Right ventricle myocardium superior (tissue), 1 donor: Measurements from ENCODE around the gene ZFX. TPM values are rescaled to one million over a fixed set of nuclear protein-coding genes. Genes with fewer than 3 reads are reported as not detected.
A peak's percentile ranks its signal among the peaks of the same experiment; 100 is the strongest.
"Not testable (repeated sequence)": the region's sequence is repeated elsewhere in the genome, so short reads cannot be mapped to it uniquely, and the experiment has no call there.

Source experiments
- ATAC-seq: fragments of 200-7000 bp; cut with Tn5 transposase; one replicate; pipeline ENCODE4 v1.9.1; 2020; ENCODE audit warnings: mild to moderate bottlenecking; ENCODE audit not compliant: poor library complexity
- DNase-seq: peaks from one replicate; pipeline ENCODE4 v3.0.0-alpha.2; 2020
- intact Hi-C: fragments of 100-400 bp; cut with DNase I; formaldehyde crosslinking; loops from one replicate; pipeline ENCODE4 v1.11.2; 2022
- long read RNA-seq: library from polyadenylated mRNA; unstranded; transcript quantifications from one replicate; pipeline ENCODE4 v2.0.0, GENCODE V29; 2021
- total RNA-seq: library from RNA; stranded (reverse); fragmentation: NEBNext Ultra II Directional; extraction: Animal tissue kit (Norgen Biotek cat#: 25700); gene quantifications from one replicate; pipeline ENCODE4 v1.2.1, GENCODE V29; 2021
- donor health status: DM: no; HTN: yes; CAD: no; lungs with severe emphysema.

ZFX gene
- total RNA-seq, result 32.9 TPM
- long read RNA-seq, full-length matches to known transcripts, result 2 of 11 reads
- long read RNA-seq, partial matches to known transcripts, result 0 of 11 reads
- long read RNA-seq, other reads (novel, unspliced or antisense), result 9 of 11 reads

GRCh38 chrX:24149351-24150050 lies at the start of gene ZFX:
TSS of gene ZFX (plus strand) at chrX:24149729. CDS start at chrX:24172743, 23,014 bp downstream.
- peak; percentile 64 for ATAC-seq
- DNase-seq, result peak; percentile 79
- intact Hi-C loops, result loop anchor here (5.0 kb wide), 1 partner anchor 242 kb away; the partner anchor contains the start of genes APOO and CXorf58

- intact Hi-C loops, result no loop called here
- DNase-seq (no peak), ATAC-seq (no peak)
These were observed 48.8 kb upstream of the ZFX start for GRCh38 chrX:24100713-24101112.

- DNase-seq (no peak), ATAC-seq (no peak)
- intact Hi-C loops, result no loop called here
These were observed 39.5 kb upstream of the ZFX start for GRCh38 chrX:24110069-24110468.

GRCh38 chrX:24113181-24113580 lies 36.3 kb upstream of the ZFX start:
- intact Hi-C loops, result no loop called here
- no peak for DNase-seq
- no peak for ATAC-seq

- DNase-seq (no peak), ATAC-seq (peak; percentile 65)
- intact Hi-C loops, result no loop called here
These were observed 32.3 kb upstream of the ZFX start for GRCh38 chrX:24117258-24117657.

GRCh38 chrX:24124244-24124799 lies 25.2 kb upstream of the ZFX start:
- intact Hi-C loops, result no loop called here
- DNase-seq (no peak), ATAC-seq (no peak)

GRCh38 chrX:24125028-24125612 lies 24.4 kb upstream of the ZFX start:
- ATAC-seq, result no peak
- intact Hi-C loops, result no loop called here

GRCh38 chrX:24131476-24131875 lies 18.1 kb upstream of the ZFX start:
- no peak for ATAC-seq
- no peak for DNase-seq
- intact Hi-C loops, result no loop called here

More at GRCh38 chrX:24125028-24125612, 24.4 kb upstream of the ZFX start:
- DNase-seq, result no peak

- intact Hi-C loops, result no loop called here
- no peak for DNase-seq
- ATAC-seq, result no peak
These were observed 16.2 kb upstream of the ZFX start for GRCh38 chrX:24133312-24133711.

GRCh38 chrX:24135768-24136167 lies 13.8 kb upstream of the ZFX start:
- DNase-seq, intact Hi-C loops, ATAC-seq: not testable (repeated sequence)

- intact Hi-C loops, result no loop called here
- DNase-seq (no peak), ATAC-seq (no peak)
These were observed 12.3 kb upstream of the ZFX start for GRCh38 chrX:24137192-24137591.

GRCh38 chrX:24143982-24144381 lies 5.5 kb upstream of the ZFX start:
- intact Hi-C loops, DNase-seq, ATAC-seq: not testable (repeated sequence)

- ATAC-seq, result no peak
- DNase-seq, result no peak
- intact Hi-C loops, result no loop called here
These were observed 5.0 kb upstream of the ZFX start for GRCh38 chrX:24144528-24144927.

- intact Hi-C loops, result loop anchor here (5.0 kb wide), 1 partner anchor 238 kb away; the partner anchor contains the start of genes APOO and CXorf58
- ATAC-seq (no peak), DNase-seq (no peak)
These were observed 4.0 kb upstream of the ZFX start for GRCh38 chrX:24145303-24146186.

- ATAC-seq (no peak), DNase-seq (no peak)
- intact Hi-C loops, result loop anchor here (5.0 kb wide), 1 partner anchor 239 kb away; the partner anchor contains the start of genes APOO and CXorf58
These were observed 3.1 kb upstream of the ZFX start for GRCh38 chrX:24146283-24146949.

- no peak for DNase-seq
- ATAC-seq, result no peak
- intact Hi-C loops, result loop anchor here (5.0 kb wide), 1 partner anchor 240 kb away; the partner anchor contains the start of genes APOO and CXorf58
These were observed 2.4 kb upstream of the ZFX start for GRCh38 chrX:24147165-24147564.

- ATAC-seq, result no peak
- DNase-seq, result no peak
- intact Hi-C loops, result loop anchor here (5.0 kb wide), 1 partner anchor 241 kb away; the partner anchor contains the start of genes APOO and CXorf58
These were observed 1.4 kb upstream of the ZFX start for GRCh38 chrX:24148121-24148520.
